GM21717 (cell line): ENCODE results near the gene CPNE8.

Source experiments
- ATAC-seq: cut with Tn5 transposase; IDR thresholded peaks from one replicate; pipeline ENCODE4 v1.9.1; 2021; ENCODE audit warnings: mild to moderate bottlenecking, moderate library complexity; ENCODE audit not compliant: unreplicated experiment

The CPNE8 gene

DNA sequence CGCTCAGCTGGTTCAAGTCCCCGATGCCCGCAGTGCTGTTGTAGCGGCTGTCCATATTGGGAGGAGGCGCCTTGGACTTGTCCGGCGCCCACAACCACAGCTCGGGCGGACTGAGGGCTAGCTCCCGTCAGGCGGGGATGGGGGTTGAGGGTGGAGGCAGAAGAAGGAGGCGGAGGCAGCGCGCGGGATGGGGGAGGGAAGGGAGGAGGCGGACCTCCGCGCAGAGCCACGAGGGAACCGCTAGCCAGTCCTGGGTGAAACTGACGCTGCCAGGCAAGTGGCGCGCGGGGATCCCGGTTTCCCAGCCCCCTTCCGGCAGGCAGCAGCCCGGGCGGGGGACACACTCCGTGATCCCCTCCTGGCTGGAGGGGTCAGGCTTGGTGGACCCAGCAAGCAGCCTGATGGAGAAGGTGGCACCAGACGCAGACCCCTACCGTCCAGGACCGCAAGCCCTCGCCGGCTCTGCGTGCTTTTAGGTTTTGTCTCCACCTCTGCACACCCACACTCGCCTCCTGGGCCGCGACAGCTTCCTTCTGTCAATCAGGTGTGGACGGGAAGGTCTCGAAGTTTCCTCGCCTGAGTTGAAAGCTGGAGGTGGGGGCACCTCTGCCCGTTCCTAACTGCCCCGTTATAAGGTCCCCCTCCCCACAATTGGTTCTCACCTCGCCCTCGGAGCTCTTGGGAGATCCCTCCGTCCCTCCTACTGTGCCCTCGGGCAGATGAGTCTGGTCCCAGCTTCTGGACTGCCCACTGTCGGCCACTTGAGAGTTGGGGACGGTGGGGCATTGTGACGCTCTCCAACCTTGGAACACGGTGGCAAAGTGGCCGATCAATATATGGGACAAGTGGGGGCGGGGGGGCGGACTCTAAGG is at the start of gene CPNE8:
CPNE8 (minus strand) TSS at position 112 of the 872 bp plus-strand sequence; CDS start at position 55, 57 bp downstream.
- ATAC-seq: peak; percentile 51

- no peak for ATAC-seq
Measured at GRCh38 chr12:38954238-38954873, 49.0 kb upstream of the CPNE8 start.

GRCh38 chr12:38949363-38949762 is 44.0 kb upstream of the CPNE8 start:
- no peak for ATAC-seq

DNA sequence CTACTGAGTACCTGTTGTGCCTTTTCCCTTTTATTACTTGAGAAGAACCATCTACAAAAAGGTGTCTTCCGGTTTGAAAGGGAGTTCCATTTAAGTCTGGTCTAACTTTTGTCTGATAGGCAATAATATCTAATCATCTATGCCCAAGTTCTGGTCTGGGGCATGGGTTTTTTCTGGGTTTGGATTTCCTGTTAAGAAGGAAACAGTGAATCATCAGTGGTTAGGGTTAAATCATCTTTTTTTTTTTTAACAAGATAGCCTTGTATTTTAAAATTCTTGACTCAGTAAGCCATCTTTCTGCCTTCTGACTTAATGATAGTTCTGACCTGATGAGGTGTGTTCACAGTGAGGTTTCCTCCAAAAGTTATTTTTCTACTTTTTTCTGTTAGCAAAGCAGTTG is 29.3 kb upstream of the CPNE8 start:
- ATAC-seq: no peak

DNA sequence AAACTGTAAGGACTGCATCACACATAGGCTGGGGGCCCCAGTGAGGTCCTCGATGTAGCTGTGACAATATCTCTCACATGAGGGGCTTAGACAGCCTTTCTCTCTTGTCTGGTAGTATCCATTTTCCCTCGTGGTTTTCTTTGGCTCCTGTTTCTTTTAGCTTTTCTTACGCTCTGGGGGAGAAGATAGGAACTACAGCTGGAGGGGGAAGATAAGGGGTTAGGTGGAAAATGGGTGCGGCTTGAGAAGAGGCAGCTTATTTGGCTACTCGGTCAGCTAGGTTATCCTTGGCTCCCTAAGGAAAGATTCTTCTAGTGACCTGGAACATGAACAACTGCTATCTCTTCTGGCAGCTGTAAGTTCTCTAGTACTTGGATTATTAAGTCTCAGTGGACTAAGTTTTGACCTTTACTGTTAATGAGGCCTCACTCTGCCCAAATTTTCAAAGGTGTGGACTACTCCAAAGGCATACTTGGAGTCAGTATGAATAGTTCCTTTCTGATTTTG is 28.7 kb upstream of the CPNE8 start:
- no peak for ATAC-seq

DNA sequence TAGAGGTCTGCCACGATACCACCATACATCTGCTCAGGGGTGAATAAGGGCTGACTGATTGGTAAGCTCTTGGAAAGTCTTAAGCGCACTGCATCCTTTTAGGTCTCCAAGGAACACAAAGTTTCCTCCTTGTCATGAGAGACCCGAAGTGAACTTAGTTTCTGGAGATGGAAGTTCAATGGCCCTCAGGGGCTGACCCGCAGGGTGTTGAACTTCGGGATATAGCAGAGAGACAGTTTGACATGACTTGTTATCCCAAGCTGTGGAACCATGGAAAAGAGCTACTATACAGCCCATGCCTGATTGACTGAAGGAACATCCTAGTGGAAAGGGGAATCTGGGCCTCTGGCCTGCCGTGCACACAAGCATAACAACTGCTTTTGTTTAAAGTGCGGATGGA is 26.9 kb upstream of the CPNE8 start:
- ATAC-seq: no peak

- no peak for ATAC-seq
Measured at GRCh38 chr12:38931461-38931860, 26.1 kb upstream of the CPNE8 start.

GRCh38 chr12:38930990-38931389 is 25.6 kb upstream of the CPNE8 start:
- no peak for ATAC-seq

- no peak for ATAC-seq
Measured at GRCh38 chr12:38926501-38926900, 21.1 kb upstream of the CPNE8 start.

GRCh38 chr12:38921025-38921677 is 15.8 kb upstream of the CPNE8 start:
- no peak for ATAC-seq

- no peak for ATAC-seq
Measured at GRCh38 chr12:38919191-38919590, 13.8 kb upstream of the CPNE8 start.

GRCh38 chr12:38915429-38916182 is 10.2 kb upstream of the CPNE8 start:
- ATAC-seq: no peak

DNA sequence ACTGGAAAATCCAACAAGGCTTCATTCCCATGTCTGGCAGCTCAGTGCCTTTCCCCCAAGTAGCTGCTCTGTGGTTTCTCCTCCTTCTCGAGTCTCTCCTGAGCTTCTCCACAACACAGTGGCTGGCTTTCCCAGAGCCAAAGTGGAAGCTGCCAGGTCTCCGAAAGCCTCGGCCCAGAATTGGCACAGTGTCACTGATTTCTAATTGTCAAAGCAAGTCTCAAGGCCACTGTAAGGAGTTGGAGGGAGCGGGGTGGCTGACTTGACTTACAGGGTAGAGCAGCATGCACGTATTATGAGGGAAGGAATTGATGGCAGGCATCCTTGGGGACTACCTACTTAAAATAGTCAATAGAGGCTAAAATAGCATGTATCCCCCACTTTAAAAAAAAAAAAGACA is 6.7 kb upstream of the CPNE8 start:
- ATAC-seq: no peak

- no peak for ATAC-seq
Measured at GRCh38 chr12:38911611-38912010, 6.2 kb upstream of the CPNE8 start.

DNA sequence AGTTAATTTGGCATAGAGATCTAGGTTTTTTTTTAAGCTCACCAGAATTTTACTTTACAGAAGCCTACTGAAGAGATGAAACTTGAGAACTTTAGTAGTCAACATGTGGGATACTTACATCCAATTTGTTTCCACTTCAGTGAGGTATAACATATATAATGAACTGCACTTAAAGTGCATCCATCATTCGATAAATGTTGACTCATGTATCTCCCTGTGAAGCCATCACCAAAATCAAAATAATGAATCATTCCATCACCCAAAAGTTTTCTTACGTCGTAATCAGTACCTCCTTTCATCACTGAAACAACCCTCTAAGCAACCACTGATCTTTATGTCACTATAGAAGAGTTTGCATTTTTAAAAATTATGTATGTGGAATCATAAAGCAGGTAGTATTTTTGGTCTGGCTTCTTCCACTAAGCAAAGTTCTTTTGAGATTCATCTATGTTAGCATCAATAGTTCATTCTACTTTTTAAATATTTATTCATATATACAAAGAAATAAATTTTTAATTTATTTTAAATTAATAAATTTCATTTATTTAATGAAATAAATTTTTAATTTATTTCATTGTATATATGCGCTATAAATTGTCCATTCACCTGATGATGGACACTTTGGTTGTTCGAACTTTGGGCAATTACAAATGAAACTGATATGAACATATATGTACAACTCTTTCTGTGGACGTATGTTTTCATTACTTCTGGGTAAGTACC is 2.0 kb upstream of the CPNE8 start:
- no peak for ATAC-seq

DNA sequence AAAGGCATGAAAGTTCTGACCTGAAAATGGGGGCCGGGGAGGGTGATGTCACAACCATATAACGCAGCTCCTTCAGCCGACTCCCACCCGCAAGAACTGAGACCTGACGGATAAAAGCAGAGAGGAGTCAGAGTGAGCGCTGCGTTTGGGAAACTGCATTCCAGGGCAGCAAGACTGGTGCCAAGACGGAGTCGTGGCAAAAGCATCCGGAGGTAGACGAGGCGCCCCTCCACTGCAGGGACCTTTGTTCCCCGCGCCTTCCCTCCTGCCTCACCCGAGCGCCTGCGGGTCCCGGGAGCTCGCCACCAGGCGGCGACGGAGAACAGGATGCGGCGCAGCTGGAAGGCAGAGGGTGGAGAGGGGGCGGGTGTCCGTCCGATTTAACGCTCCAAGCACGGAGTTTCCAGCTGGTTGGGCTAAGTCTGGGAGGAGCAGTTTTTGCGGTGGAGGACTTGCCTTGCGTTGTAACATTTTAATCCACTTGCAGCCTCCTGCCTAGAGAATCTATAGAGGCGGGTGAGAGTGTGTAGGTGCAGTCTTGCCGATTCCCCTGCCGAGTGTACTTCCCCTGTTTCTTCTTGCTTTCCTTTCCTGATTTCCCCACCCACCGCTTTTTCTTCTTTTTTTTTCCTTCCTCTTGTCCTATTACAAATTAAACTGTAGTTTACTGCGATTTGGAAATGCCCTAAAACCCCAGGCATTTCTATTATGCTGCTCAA is 1.2 kb upstream of the CPNE8 start:
- ATAC-seq: peak; percentile 62

GRCh38 chr12:38904537-38905479 is 583 bp downstream of the CPNE8 start:
- ATAC-seq: peak; percentile 64

- no peak for ATAC-seq
Measured at GRCh38 chr12:38903596-38903995, 1.8 kb downstream of the CPNE8 start.
